H1 (cell line): ENCODE measurements around the gene PDK4. TPM values are rescaled to one million over a fixed set of nuclear protein-coding genes. Genes with fewer than 3 reads are reported as not detected.

Experiments used
- CTCF ChIA-PET: fragments of 300-600 bp; sonication (Branson Sonifier 250); formaldehyde crosslinking; loops from one replicate; lab custom pipeline; 2021; ENCODE audit not compliant: partially characterized antibody; lab: Charles Lee
- POLR2A ChIA-PET: fragments of 300-600 bp; sonication (Branson Sonifier 250); formaldehyde crosslinking; loops from one replicate; lab custom pipeline; 2021; ENCODE audit warnings: inconsistent platforms; ENCODE audit not compliant: partially characterized antibody; lab: Charles Lee
- DNase-seq, 2 experiments: peaks; one replicate each; pipeline versions ENCODE4 v3.0.0 to v3.0.0-alpha.2; 2010 to 2022; ENCODE audit warnings: low spot score in 2 of 2, low read depth in 1 of 2, mixed read lengths in 1 of 2
- FAIRE-seq: peaks from 2 replicates; lab custom pipeline; 2011; peaks lifted over from hg19 to GRCh38; lab: Jason Lieb, UNC
- H2AFZ ChIP-seq: 2 replicates; pipeline ENCODE4 v1.8.1; 2012; ENCODE audit warnings: low read length, inconsistent platforms
- H2AK5ac ChIP-seq: 2 replicates; pipeline ENCODE4 v1.6.1; 2013; ENCODE audit warnings: low read depth, low read length
- H2BK120ac ChIP-seq: replicated peaks from 2 replicates; pipeline ENCODE3; 2013; ENCODE audit warnings: low read depth, low read length, inconsistent platforms
- H2BK12ac ChIP-seq: 2 replicates; pipeline ENCODE4 v1.6.1; 2013; ENCODE audit warnings: low read depth, low read length
- H2BK15ac ChIP-seq: 2 replicates; pipeline ENCODE4 v1.6.1; 2013; ENCODE audit warnings: low read length
- H2BK20ac ChIP-seq: 2 replicates; pipeline ENCODE4 v1.6.1; 2013; ENCODE audit warnings: low read length
- H2BK5ac ChIP-seq: 2 replicates; pipeline ENCODE4 v1.6.1; 2013; ENCODE audit warnings: low read depth, low read length
- H3K14ac ChIP-seq: 2 replicates; pipeline ENCODE4 v1.6.1; 2013; ENCODE audit warnings: inconsistent platforms; ENCODE audit not compliant: insufficient read length
- H3K18ac ChIP-seq: 2 replicates; pipeline ENCODE4 v1.6.1; 2013; ENCODE audit warnings: low read length; ENCODE audit errors: extremely low read depth
- H3K23ac ChIP-seq: 2 replicates; pipeline ENCODE4 v1.6.1; 2013; ENCODE audit warnings: inconsistent platforms; ENCODE audit not compliant: insufficient read length
- H3K23me2 ChIP-seq: 2 replicates; pipeline ENCODE4 v1.6.1; 2013; ENCODE audit warnings: low read depth, low read length
- H3K27ac ChIP-seq: 2 replicates; pipeline ENCODE4 v1.6.1; 2011; ENCODE audit warnings: low read depth, low read length, inconsistent platforms
- H3K27me3 ChIP-seq, 4 experiments: replicated peaks in 1 of 4; 1 replicate in 1 of 4; 2 replicates in 3 of 4; pipeline versions ENCODE4 v1.6.1 to v1.8.1; 2011 to 2013; ENCODE audit warnings: low read length in 3 of 4, mild to moderate bottlenecking in 3 of 4, inconsistent platforms in 2 of 4, mixed read lengths in 2 of 4, moderate library complexity in 1 of 4; ENCODE audit not compliant: control insufficient read depth in 3 of 4, insufficient read depth in 3 of 4; ENCODE audit errors: extremely low read depth in 1 of 4
- H3K36me3 ChIP-seq, 4 experiments: 2 replicates each; pipeline versions ENCODE4 v1.6.1 to v1.8.1; 2011 to 2013; ENCODE audit warnings: mild to moderate bottlenecking in 4 of 4, low read length in 3 of 4, moderate library complexity in 2 of 4, control low read depth in 1 of 4, inconsistent platforms in 1 of 4; ENCODE audit not compliant: insufficient read depth in 4 of 4, control insufficient read depth in 2 of 4
- H3K4ac ChIP-seq: replicated peaks from 2 replicates; pipeline ENCODE3; 2013; ENCODE audit warnings: low read length, low read depth, mixed read lengths, inconsistent platforms; ENCODE audit not compliant: insufficient read length
- H3K4me1 ChIP-seq, 4 experiments: replicated peaks in 1 of 4; 1 replicate in 1 of 4; 2 replicates in 3 of 4; pipeline versions ENCODE4 v1.6.1 to v1.8.1; 2011 to 2013; ENCODE audit warnings: low read length in 3 of 4, inconsistent platforms in 2 of 4, mixed read lengths in 1 of 4; ENCODE audit not compliant: insufficient read depth in 4 of 4, control insufficient read depth in 3 of 4
- H3K4me2 ChIP-seq, 2 experiments: 2 replicates each; pipeline versions ENCODE4 v1.6.1 to v1.8.1; 2011 to 2013; ENCODE audit warnings: low read depth in 2 of 2, low read length in 2 of 2, control low read depth in 1 of 2, inconsistent platforms in 1 of 2, mild to moderate bottlenecking in 1 of 2; ENCODE audit not compliant: insufficient read depth in 1 of 2
- H3K4me3 ChIP-seq, 4 experiments: fragments of 200-600, 300-600 bp in 1 of 4; sonication (generic), shearing (Covaris generic), sonication (Bioruptor Twin) in 1 of 4; 2 replicates each; pipeline versions ENCODE4 v1.5.1 to v1.8.1; 2011 to 2016; ENCODE audit warnings: low read length in 4 of 4, low read depth in 3 of 4, control low read depth in 2 of 4, inconsistent platforms in 2 of 4, mild to moderate bottlenecking in 2 of 4, mixed read lengths in 1 of 4, moderate library complexity in 1 of 4; ENCODE audit not compliant: insufficient read depth in 2 of 4; ENCODE audit errors: extremely low read depth in 1 of 4
- H3K56ac ChIP-seq: replicated peaks from 2 replicates; pipeline ENCODE3; 2013; ENCODE audit warnings: low read depth, mild to moderate bottlenecking, mixed read lengths, low read length, inconsistent platforms; ENCODE audit not compliant: insufficient read length
- H3K79me1 ChIP-seq: 2 replicates; pipeline ENCODE4 v1.6.1; 2013; ENCODE audit warnings: low read depth, low read length, control low read depth
- H3K79me2 ChIP-seq, 2 experiments: 2 replicates each; pipeline versions ENCODE4 v1.6.1 to v1.8.1; 2012 to 2013; ENCODE audit warnings: low read length in 2 of 2, mild to moderate bottlenecking in 2 of 2, inconsistent platforms in 1 of 2; ENCODE audit not compliant: insufficient read depth in 2 of 2, control insufficient read depth in 1 of 2
- H3K9ac ChIP-seq, 4 experiments: replicated peaks in 1 of 4; 1 replicate in 1 of 4; 2 replicates in 3 of 4; pipeline versions ENCODE4 v1.6.1 to v1.8.1; 2011 to 2013; ENCODE audit warnings: low read depth in 3 of 4, low read length in 3 of 4, control low read depth in 2 of 4, mild to moderate bottlenecking in 2 of 4, moderate library complexity in 2 of 4, inconsistent platforms in 1 of 4; ENCODE audit errors: extremely low read depth in 1 of 4
- H3K9me3 ChIP-seq, 2 experiments: 2 replicates each; pipeline versions ENCODE4 v1.6.1 to v1.8.1; 2012 to 2013; ENCODE audit warnings: mild to moderate bottlenecking in 2 of 2, moderate library complexity in 2 of 2, control low read depth in 1 of 2, inconsistent platforms in 1 of 2, low read depth in 1 of 2, low read length in 1 of 2, mixed read lengths in 1 of 2; ENCODE audit not compliant: insufficient read depth in 2 of 2
- H4K20me1 ChIP-seq, 2 experiments: replicated peaks in 1 of 2; 2 replicates each; pipeline versions ENCODE3 to v1.8.1; 2011 to 2013; ENCODE audit warnings: inconsistent platforms in 2 of 2, low read length in 2 of 2, mild to moderate bottlenecking in 1 of 2; ENCODE audit not compliant: insufficient read depth in 2 of 2, control insufficient read depth in 1 of 2
- H4K5ac ChIP-seq: 2 replicates; pipeline ENCODE4 v1.6.1; 2013; ENCODE audit warnings: low read length, low read depth, mixed read lengths, inconsistent platforms; ENCODE audit not compliant: insufficient read length
- H4K8ac ChIP-seq: 2 replicates; pipeline ENCODE4 v1.8.0; 2013; ENCODE audit warnings: mild to moderate bottlenecking, moderate library complexity, low read length, inconsistent platforms; ENCODE audit not compliant: insufficient read depth; ENCODE audit errors: extremely low read depth
- H4K91ac ChIP-seq: replicated peaks from 2 replicates; pipeline ENCODE3; 2013; ENCODE audit warnings: low read length, mixed read lengths, inconsistent platforms; ENCODE audit not compliant: insufficient read length
- BCL11A ChIP-seq, 2 experiments: IDR thresholded peaks; one replicate each; pipeline ENCODE4 v1.6.1; 2011; ENCODE audit warnings: low read depth in 2 of 2, low read length in 2 of 2, mild to moderate bottlenecking in 2 of 2
- CBX5 ChIP-seq: fragments of 300-800, 300-1000 bp; sonication (generic); IDR thresholded peaks from 2 replicates; pipeline ENCODE4 v1.7.1; 2016; ENCODE audit warnings: antibody characterized with exemption, low read length, low read depth
- CEBPB ChIP-seq: IDR thresholded peaks from 2 replicates; pipeline ENCODE4 v1.6.1; 2012; ENCODE audit warnings: low read depth, low read length
- EP300 ChIP-seq, 2 experiments: IDR thresholded peaks; 1 replicate in 1 of 2; 2 replicates in 1 of 2; pipeline ENCODE4 v1.6.1; 2011 to 2012; ENCODE audit warnings: low read depth in 2 of 2, low read length in 2 of 2, mild to moderate bottlenecking in 2 of 2, borderline replicate concordance in 1 of 2, inconsistent platforms in 1 of 2, moderate library complexity in 1 of 2
- EZH2 ChIP-seq: fragments of 200-600 bp; sonication (generic); IDR thresholded peaks from 2 replicates; pipeline ENCODE4 v1.7.1; 2012; ENCODE audit warnings: low read depth, mild to moderate bottlenecking, moderate library complexity, low read length, inconsistent platforms; ENCODE audit not compliant: severe bottlenecking
- JUN ChIP-seq: IDR thresholded peaks from 2 replicates; pipeline ENCODE4 v1.6.1; 2011; ENCODE audit warnings: low read depth, mild to moderate bottlenecking, improper control_type of control experiment, low read length
- KDM4A ChIP-seq: IDR thresholded peaks from one replicate; pipeline ENCODE4 v1.7.1; 2012; ENCODE audit warnings: low read depth, mild to moderate bottlenecking, moderate library complexity, low read length, inconsistent platforms; ENCODE audit not compliant: severe bottlenecking
- KDM5A ChIP-seq: fragments of 200-600 bp; IDR thresholded peaks from 2 replicates; pipeline ENCODE4 v1.7.1; 2012; ENCODE audit warnings: mild to moderate bottlenecking, low read length, inconsistent platforms, mixed read lengths
- SAP30 ChIP-seq: fragments of 300-600 bp; sonication (generic); IDR thresholded peaks from 2 replicates; pipeline ENCODE4 v1.7.1; 2012; ENCODE audit warnings: low read length, moderate library complexity, mild to moderate bottlenecking, inconsistent platforms; ENCODE audit not compliant: insufficient read depth, insufficient replicate concordance
- SIN3A ChIP-seq, 2 experiments: IDR thresholded peaks in 1 of 2; conservative IDR thresholded peaks in 1 of 2; 2 replicates each; pipeline ENCODE4 v1.6.1; 2011 to 2012; ENCODE audit warnings: low read length in 2 of 2, improper control_type of control experiment in 1 of 2, low read depth in 1 of 2, mild to moderate bottlenecking in 1 of 2
- SP1 ChIP-seq: IDR thresholded peaks from 2 replicates; pipeline ENCODE4 v1.6.1; 2011; ENCODE audit warnings: low read depth, low read length
- WGBS, 2 experiments: shearing (Covaris generic) in 1 of 2; methylation state at CpG; one replicate each; pipeline versions ENCODE4 v1.1.6 to v1.1.7; 2013 to 2015; ENCODE audit warnings: low lambda C conversion rate in 2 of 2, mixed read lengths in 2 of 2, inconsistent platforms in 1 of 2, low coverage in 1 of 2, missing lambda C conversion rate in 1 of 2; ENCODE audit not compliant: insufficient replicate concordance in 2 of 2, insufficient coverage in 1 of 2, insufficient read length in 1 of 2; ENCODE audit errors: extremely low coverage in 1 of 2, missing lambda C conversion rate in 1 of 2; 5-methylcytosine and 5-hydroxymethylcytosine counted together
- polyA plus RNA-seq, 7 experiments: library from polyadenylated mRNA; depleted of rRNA in 3 of 7; stranded (reverse) in 5 of 7; unstranded in 2 of 7; fragments of >200 nt in 5 of 7; fragments of 200-250 nt in 2 of 7; gene quantifications; 1 replicate in 5 of 7; 2 replicates in 1 of 7; 4 replicates in 1 of 7; pipeline versions ENCODE4 v1.2.1 to v1.2.3, GENCODE V29; 2011 to 2013; ENCODE audit warnings: missing spikeins in 2 of 7, mixed read lengths in 2 of 7
- total RNA-seq: library from RNA; stranded (reverse); fragmentation: NEBNext Ultra II Directional; extraction: Animal tissue kit (Norgen Biotek cat#: 25700); gene quantifications from 2 replicates; pipeline ENCODE4 v1.2.1, GENCODE V29; 2021

The PDK4 gene
- total and polyA plus RNA-seq, 2 of the 8 experiments (the other 6 are each of a cell fraction or from before 2014, with no cell fraction given): 0.26 TPM; not detected in 1

GRCh38 chr7:95578299-95578855, 17.9 kb downstream of the PDK4 start:
- Histone ChIP-seq H4K20me1 (no peaks in the 10 kb centered on the region), H3K4me1 (peaks cover 0 to 4% (median 0%) of the 10 kb centered on the region in 4 experiments; a peak in 1 of 7 replicates), H2BK15ac (no peak overlapping the region), H3K36me3 (no peaks in the 10 kb centered on the region), H4K5ac (no peak overlapping the region), H3K9me3 (no peaks in the 10 kb centered on the region), H4K8ac (no peak overlapping the region), H2AK5ac (no peak overlapping the region), H3K79me1 (no peaks in the 10 kb centered on the region), H3K4ac (no peak overlapping the region), H3K9ac (no peak overlapping the region), H3K4me2 (no peak overlapping the region), H3K23ac (no peak overlapping the region), H2AFZ (no peak overlapping the region; the same call in 1 of the 2 replicates), H3K27me3 (no peaks in the 10 kb centered on the region), H2BK120ac (peak overlapping the region; percentile 72), H3K23me2 (no peaks in the 10 kb centered on the region), H3K56ac (no peak overlapping the region), H4K91ac (no peak overlapping the region), H3K27ac (no peak overlapping the region), H3K14ac (no peak overlapping the region), H3K4me3 (no peak overlapping the region), H2BK20ac (no peak overlapping the region), H3K18ac (no peak overlapping the region), H2BK5ac (no peak overlapping the region), H3K79me2 (no peaks in the 10 kb centered on the region), H2BK12ac (no peak overlapping the region)
- 88% methylated on average over 3 of the region's 3 CpGs; no CpG with 5 or more reads in 1 of the 2 experiments for WGBS, 2 experiments
- ChIA-PET CTCF (interaction anchor here (1.3 to 1.5 kb wide), 3 partner anchors 34 to 113 kb away, joined by 3 read pairs; no protein-coding TSS in a partner anchor), POLR2A (no interaction called here)
- no peak for FAIRE-seq
- DNase-seq: no peak
- TF ChIP-seq SIN3A (conservative IDR thresholded peaks at IDR 0.05 in 1 of 2, IDR thresholded peaks at IDR 0.05 in 1 of 2; ENCODE audit: low read depth in 1 of 2, low read length in 2 of 2) (no peak), CEBPB (no peak), SP1 (no peak), BCL11A (IDR thresholded peaks at IDR 0.05; ENCODE audit: low read depth in 2 of 2, low read length in 2 of 2) (no peak), JUN (no peak), KDM5A (no peak), EZH2 (no peak), CBX5 (no peak), KDM4A (no peak), SAP30 (no peak), EP300 (IDR thresholded peaks at IDR 0.05; ENCODE audit: borderline replicate concordance in 1 of 2, low read depth in 2 of 2, low read length in 2 of 2) (no peak)
